Measurements from ENCODE around the gene ZFYVE1. TPM values are rescaled to one million over a fixed set of nuclear protein-coding genes. Genes with fewer than 3 reads are reported as not detected.

The ZFYVE1 gene
- total RNA-seq, 4 donors from 2014 or later, result 18.3 to 31.6 (median 27.7) TPM

Small RNA genes lying within 50 kb of the gene (small RNA-seq; reads per million reads assigned to genes)
- gene RN7SL586P, result not detected

Other genes starting within 250 kb of the ZFYVE1 start
- 1 to 10 TPM in 1 of 4 donors, under 1 TPM in 1, not detected in 2; 0.33 to 6.8 TPM for gene DPF3, start 133.0 kb downstream of the ZFYVE1 start, total RNA-seq
- gene DCAF4, start 100.6 kb downstream of the ZFYVE1 start, total RNA-seq, result 10 to 100 TPM; 14.1 to 25.1 (median 16.9) TPM
- 10 to 100 TPM; 64.1 to 87.0 (median 73.8) TPM for gene RBM25, start 31.4 kb upstream of the ZFYVE1 start, total RNA-seq
- gene PSEN1, start 109.4 kb upstream of the ZFYVE1 start, total RNA-seq, result 10 to 100 TPM; 58.4 to 87.5 (median 69.9) TPM
- 10 to 100 TPM; 10.4 to 52.2 (median 22.4) TPM for gene PAPLN, start 210.4 kb upstream of the ZFYVE1 start, total RNA-seq

Measured in subcutaneous adipose tissue (tissue), 4 donors.